Activated B cell treated with CpG ODN at 0.5 μM for 24 hours (primary cell): ENCODE data around the gene EHBP1. TPM values are rescaled to one million over a fixed set of nuclear protein-coding genes. Genes with fewer than 3 reads are reported as not detected.

Experiments
- ATAC-seq: fragments of 200-7000 bp; cut with Tn5 transposase; one replicate; pipeline ENCODE4 v1.10.0; 2021; ENCODE audit warnings: low read depth, mild to moderate bottlenecking, moderate library complexity
- CTCF ChIA-PET: fragments of 350-600 bp; sonication (Branson Sonifier 250); formaldehyde crosslinking; loops from one replicate; lab custom pipeline; 2021; ENCODE audit warnings: antibody characterized with exemption; lab: Charles Lee
- POLR2A ChIA-PET: fragments of 350-600 bp; sonication (Branson Sonifier 250); formaldehyde crosslinking; loops from one replicate; lab custom pipeline; 2021; ENCODE audit warnings: antibody characterized with exemption; lab: Charles Lee
- DNase-seq: peaks from one replicate; pipeline ENCODE4 v3.0.0; 2022
- H3K27ac Mint-ChIP-seq: one replicate; pipeline ENCODE4 v1.8.0; 2020; ENCODE audit warnings: mixed read lengths
- H3K27me3 Mint-ChIP-seq: one replicate; pipeline ENCODE4 v1.8.0; 2021; ENCODE audit warnings: mixed read lengths
- H3K36me3 Mint-ChIP-seq: one replicate; pipeline ENCODE4 v1.8.0; 2021; ENCODE audit warnings: low read depth, mixed read lengths
- H3K4me1 Mint-ChIP-seq: one replicate; pipeline ENCODE4 v1.8.0; 2021; ENCODE audit warnings: mixed read lengths
- H3K4me3 Mint-ChIP-seq: one replicate; pipeline ENCODE4 v1.8.0; 2020; ENCODE audit warnings: mild to moderate bottlenecking, mixed read lengths
- H3K9me3 Mint-ChIP-seq: one replicate; pipeline ENCODE4 v1.8.0; 2020; ENCODE audit warnings: mixed read lengths
- CTCF ChIP-seq: fragments of 200-600 bp; IDR thresholded peaks from one replicate; pipeline ENCODE4 v1.8.0; 2022; ENCODE audit warnings: antibody characterized with exemption, mild to moderate bottlenecking
- intact Hi-C: fragments of 100-400 bp; cut with micrococcal nuclease; formaldehyde crosslinking; loops from one replicate; pipeline ENCODE4 v1.15.1; 2024
- total RNA-seq: library from RNA; stranded (reverse); gene quantifications from 2 replicates; pipeline ENCODE4 v1.2.3, GENCODE V29; 2022

Gene EHBP1
- total RNA-seq, 1 donor from 2014 or later, result 24.0 TPM

- TF ChIP-seq CTCF, result no peak
- CTCF ChIA-PET, result no interaction called here
- POLR2A ChIA-PET, result no interaction called here
- Mint-ChIP-seq H3K4me3 (no peak overlapping the region), H3K9me3 (peaks cover 8% of the 10 kb centered on the region), H3K4me1 (peaks cover 3% of the 10 kb centered on the region), H3K27ac (no peak overlapping the region), H3K27me3 (no peaks in the 10 kb centered on the region), H3K36me3 (peaks cover 11% of the 10 kb centered on the region)
- ATAC-seq (no peak), DNase-seq (no peak)
- intact Hi-C loops, result no loop called here
Observed at GRCh38 chr2:62811972-62812371, 106.5 kb downstream of the EHBP1 start.

- DNase-seq, result no peak
- H3K4me3 Mint-ChIP-seq, result no peak overlapping the region
- intact Hi-C loops, result no loop called here
- peaks cover 4% of the 10 kb centered on the region for H3K36me3 Mint-ChIP-seq
- H3K27me3 Mint-ChIP-seq, result no peaks in the 10 kb centered on the region
- peaks cover 4% of the 10 kb centered on the region for H3K9me3 Mint-ChIP-seq
- ChIA-PET CTCF (no interaction called here), POLR2A (no interaction called here)
- H3K27ac Mint-ChIP-seq, result no peak overlapping the region
- no peak for ATAC-seq
- H3K4me1 Mint-ChIP-seq, result peaks cover 3% of the 10 kb centered on the region
- no peak for TF ChIP-seq CTCF
Observed at GRCh38 chr2:62812921-62813825, 107.7 kb downstream of the EHBP1 start.

- intact Hi-C loops, result no loop called here
- TF ChIP-seq CTCF, result no peak
- no peak for ATAC-seq
- DNase-seq, result no peak
- CTCF ChIA-PET, result no interaction called here
- POLR2A ChIA-PET, result no interaction called here
- no peaks in the 10 kb centered on the region for H3K36me3 Mint-ChIP-seq
- H3K27ac Mint-ChIP-seq, result no peak overlapping the region
- no peaks in the 10 kb centered on the region for H3K9me3 Mint-ChIP-seq
- no peaks in the 10 kb centered on the region for H3K27me3 Mint-ChIP-seq
- H3K4me1 Mint-ChIP-seq, result no peaks in the 10 kb centered on the region
- H3K4me3 Mint-ChIP-seq, result no peak overlapping the region
Observed at GRCh38 chr2:62814123-62814522, 108.6 kb downstream of the EHBP1 start.

- Mint-ChIP-seq H3K27ac (no peak overlapping the region), H3K27me3 (no peaks in the 10 kb centered on the region), H3K4me1 (no peaks in the 10 kb centered on the region), H3K9me3 (no peaks in the 10 kb centered on the region), H3K4me3 (no peak overlapping the region), H3K36me3 (no peaks in the 10 kb centered on the region)
- ChIA-PET CTCF (no interaction called here), POLR2A (no interaction called here)
- ATAC-seq (no peak), DNase-seq (no peak)
- no peak for TF ChIP-seq CTCF
- intact Hi-C loops, result no loop called here
Observed at GRCh38 chr2:62817348-62817747, 111.8 kb downstream of the EHBP1 start.

GRCh38 chr2:62817995-62818713 is 112.6 kb downstream of the EHBP1 start:
- H3K27me3 Mint-ChIP-seq, result no peaks in the 10 kb centered on the region
- POLR2A ChIA-PET, result no interaction called here
- no peaks in the 10 kb centered on the region for H3K36me3 Mint-ChIP-seq
- ATAC-seq (no peak), DNase-seq (no peak)
- H3K4me3 Mint-ChIP-seq, result no peak overlapping the region
- H3K9me3 Mint-ChIP-seq, result no peaks in the 10 kb centered on the region
- H3K4me1 Mint-ChIP-seq, result no peaks in the 10 kb centered on the region
- intact Hi-C loops, result no loop called here
- H3K27ac Mint-ChIP-seq, result no peak overlapping the region
- CTCF ChIA-PET, result no interaction called here
- no peak for TF ChIP-seq CTCF
